HuH-7.5 (cell line): ENCODE measurements around the gene ME3.
"Not testable (repeated sequence)": the region's sequence is repeated elsewhere in the genome, so short reads cannot be mapped to it uniquely, and the experiment has no call there.

Experiments used
- DNase-seq: peaks from one replicate; pipeline ENCODE4 v3.0.0; 2011; ENCODE audit warnings: low spot score

Gene ME3

DNA sequence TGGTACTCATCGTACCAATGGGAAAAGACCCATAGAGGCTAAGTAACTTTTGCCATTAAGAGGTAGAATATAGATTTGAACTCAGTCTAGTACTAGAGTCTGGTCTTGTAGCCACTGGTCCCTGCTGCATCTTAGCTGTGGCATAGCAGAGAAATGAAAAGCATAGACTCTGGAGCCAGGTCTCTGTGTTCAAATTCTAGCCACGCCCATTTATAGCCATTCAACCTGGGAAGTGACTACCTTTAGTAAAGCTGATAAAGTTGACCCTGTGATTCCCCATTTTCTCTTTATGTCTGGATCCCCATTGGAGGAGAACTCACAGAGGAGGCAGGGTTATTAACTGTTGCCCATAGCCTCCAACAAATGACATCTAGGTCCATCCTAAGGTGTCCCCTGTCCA lies 113.6 kb downstream of the ME3 start:
- no peak for DNase-seq

GRCh38 chr11:86558207-86558606 lies 114.2 kb downstream of the ME3 start:
- DNase-seq = no peak

DNA sequence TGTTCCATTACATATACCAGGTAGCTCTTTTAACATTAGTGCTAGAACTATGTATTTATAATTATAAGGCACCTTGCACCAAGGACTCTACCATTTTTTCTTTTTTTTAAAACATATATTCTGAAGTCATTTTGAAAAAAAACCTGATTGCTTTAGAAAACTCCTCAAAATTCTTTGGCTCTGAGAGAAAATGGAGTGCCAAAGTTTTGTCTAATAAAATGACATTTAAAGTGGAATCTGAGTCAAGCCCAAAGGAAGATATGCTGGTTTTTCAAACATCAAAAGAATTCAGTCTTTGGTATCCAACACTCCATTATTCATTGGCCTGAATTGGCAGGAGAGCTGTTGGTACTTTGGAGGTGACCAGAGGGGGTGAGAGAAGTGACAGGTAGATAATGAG lies 116.5 kb downstream of the ME3 start:
- no peak for DNase-seq

GRCh38 chr11:86555401-86555800 lies 117.0 kb downstream of the ME3 start:
- no peak for DNase-seq

- no peak for DNase-seq
Measured at GRCh38 chr11:86553265-86553664, 119.2 kb downstream of the ME3 start.

- no peak for DNase-seq
Measured at GRCh38 chr11:86551288-86552092, 120.9 kb downstream of the ME3 start.

GRCh38 chr11:86550757-86551156 lies 121.7 kb downstream of the ME3 start:
- no peak for DNase-seq

GRCh38 chr11:86548271-86548917 lies 124.0 kb downstream of the ME3 start:
- DNase-seq = no peak

GRCh38 chr11:86547727-86548126 lies 124.7 kb downstream of the ME3 start:
- DNase-seq = no peak

- not testable (repeated sequence) for DNase-seq
Measured at GRCh38 chr11:86541299-86541698, 131.1 kb downstream of the ME3 start.

DNA sequence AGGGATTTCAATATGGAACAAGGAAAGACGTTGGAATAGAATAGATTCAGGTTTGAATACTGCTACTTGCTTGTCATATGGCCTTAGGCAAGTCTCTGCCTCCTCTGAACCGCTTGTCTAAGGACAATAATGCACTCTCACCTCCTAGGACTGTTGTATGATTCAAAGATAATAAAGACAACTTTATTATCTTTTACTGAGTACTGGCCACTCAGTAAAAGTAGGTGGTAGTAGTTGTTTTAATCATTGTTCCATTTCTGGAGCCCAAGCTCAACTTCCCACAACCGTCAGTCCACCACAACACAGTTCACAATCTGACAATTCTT lies 134.2 kb downstream of the ME3 start:
- no peak for DNase-seq

DNA sequence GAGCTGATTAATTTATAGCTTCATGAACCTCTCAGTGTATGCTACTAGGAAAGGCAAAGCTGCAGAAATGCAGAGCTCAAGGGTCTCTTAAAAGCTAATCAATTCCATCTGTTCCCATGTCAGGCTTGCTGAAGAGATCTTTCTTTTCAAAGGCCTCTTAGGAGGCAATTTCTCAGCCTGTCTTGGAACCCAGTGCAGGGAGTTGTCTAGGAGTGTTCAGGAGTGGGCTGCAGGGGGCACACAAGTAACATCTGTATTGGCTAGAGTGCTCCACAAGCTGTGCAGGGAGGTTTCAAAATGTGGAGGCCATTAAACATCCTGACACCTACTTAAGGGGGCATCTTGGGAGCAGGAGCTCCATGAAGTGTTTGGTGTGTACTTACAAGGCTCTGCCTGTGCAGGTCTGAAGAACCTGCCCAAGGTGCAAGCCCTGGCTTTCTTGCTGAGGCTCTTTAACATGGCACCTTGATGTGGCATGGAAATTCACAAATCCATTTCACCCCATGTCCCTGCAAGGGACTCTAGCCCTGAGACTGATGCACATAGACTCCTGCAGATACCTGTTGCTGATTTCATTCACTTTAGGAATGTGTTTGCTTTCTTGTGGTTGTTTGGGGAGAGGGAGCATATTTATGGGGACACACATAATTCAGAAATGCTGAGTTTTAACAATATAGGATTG lies 134.7 kb downstream of the ME3 start:
- DNase-seq = no peak

DNA sequence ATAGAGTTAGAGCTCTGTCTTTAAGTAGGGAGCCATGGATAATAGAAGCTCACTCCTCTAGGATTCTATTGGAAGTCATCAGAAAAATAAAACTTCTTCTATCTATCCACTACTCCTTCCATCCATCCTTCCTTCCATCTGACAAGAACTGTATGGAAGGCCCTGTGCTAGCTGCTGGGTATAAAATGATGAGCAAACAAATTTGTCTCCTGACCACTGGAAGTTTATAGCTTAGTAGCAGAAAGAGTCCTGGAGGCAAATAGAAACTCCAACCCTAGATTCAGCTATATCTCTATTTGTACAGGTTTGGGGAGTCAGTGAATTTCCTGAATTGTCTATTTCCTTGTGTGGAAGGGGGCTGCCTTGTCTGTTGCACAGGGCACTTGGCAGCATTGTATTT lies 136.6 kb downstream of the ME3 start:
- no peak for DNase-seq

GRCh38 chr11:86524620-86525352 lies 147.6 kb downstream of the ME3 start:
- DNase-seq = no peak

DNA sequence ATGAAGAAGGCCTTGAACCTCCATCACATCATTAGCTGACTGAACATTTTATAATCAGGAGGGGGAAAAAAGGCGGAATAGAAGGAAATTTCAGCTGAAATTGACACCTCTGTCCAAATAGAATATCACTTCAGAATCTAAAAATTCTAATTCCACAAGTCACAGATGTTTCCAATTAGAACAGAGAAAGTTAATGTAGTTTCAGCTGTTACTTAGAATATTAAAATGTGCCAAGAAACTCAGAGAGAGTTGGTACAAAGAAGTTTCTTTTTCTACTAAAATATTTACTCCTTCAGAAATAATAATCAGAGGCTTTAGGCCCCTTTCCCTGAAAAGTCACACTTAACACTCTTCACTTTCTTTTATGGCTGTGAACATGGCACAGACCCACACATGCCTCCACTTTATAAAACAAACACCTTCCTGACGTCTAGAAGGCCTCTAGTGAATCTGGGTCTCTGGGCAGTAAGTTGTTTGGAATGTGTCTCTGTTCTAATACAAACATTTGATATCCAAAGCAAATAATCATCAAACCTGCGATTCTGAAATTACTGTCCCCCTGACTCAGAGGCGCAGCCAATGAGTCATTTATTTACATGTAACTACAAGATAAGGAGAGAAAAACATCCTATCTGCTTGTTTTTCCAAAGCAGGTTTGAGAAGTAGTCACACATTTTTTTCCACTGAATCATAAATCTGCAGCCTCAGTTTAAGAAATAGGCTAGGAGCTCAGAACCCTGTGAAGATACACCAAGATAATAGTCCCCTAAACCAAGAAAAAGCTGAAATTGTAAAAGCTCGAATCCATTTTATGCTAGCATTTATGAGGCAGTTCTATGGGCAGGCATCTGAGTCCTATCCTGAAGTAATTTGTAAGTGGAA lies 148.4 kb downstream of the ME3 start:
- DNase-seq = peak; percentile 34

GRCh38 chr11:86522512-86522911 lies 149.9 kb downstream of the ME3 start:
- not testable (repeated sequence) for DNase-seq

- DNase-seq = no peak
Measured at GRCh38 chr11:86519064-86519911, 153.1 kb downstream of the ME3 start.

GRCh38 chr11:86518211-86518610 lies 154.2 kb downstream of the ME3 start:
- no peak for DNase-seq

GRCh38 chr11:86517557-86517956 lies 154.9 kb downstream of the ME3 start:
- DNase-seq = no peak

DNA sequence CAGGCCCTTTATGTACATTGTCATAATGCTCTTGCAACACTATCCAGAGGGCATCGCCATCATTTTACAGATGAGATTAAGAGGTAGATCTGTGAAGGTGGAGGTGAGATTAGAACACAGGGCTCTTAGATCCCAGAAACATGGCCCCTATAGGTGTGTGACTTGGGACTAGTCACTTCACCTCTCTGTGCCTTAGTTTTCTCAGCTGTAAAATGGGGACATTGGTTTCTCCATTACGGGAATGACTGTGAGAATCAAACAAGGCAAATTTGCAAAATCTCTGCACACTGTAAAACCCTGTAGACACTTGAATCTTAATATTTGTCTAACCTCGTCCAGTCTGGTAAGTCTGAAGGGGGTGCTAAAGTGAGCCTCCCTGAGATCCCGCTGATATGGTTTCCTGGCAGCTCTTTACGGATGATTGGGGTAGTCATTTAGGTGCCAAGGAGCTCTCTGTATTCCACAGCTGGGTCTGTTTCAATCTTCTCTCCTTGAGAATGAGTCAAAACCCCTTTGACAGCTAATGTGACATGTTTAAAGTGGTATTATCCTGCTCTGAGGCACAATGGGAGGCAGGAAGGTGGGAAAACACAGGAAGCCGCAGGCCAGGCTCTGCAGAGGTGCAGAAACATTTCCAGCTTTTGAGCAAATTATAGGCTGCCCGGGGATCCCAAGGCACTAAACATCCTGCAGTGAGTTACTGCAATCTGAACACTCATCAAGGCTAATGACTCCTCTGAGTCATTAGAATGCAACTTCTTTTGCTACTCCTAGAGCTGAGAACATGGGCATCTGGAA lies 156.9 kb downstream of the ME3 start:
- no peak for DNase-seq
